HG02852 (cell line): Measurements from ENCODE around the gene CHMP2A.

ENCODE experiments used
- ATAC-seq: cut with Tn5 transposase; IDR thresholded peaks from one replicate; pipeline ENCODE4 v1.9.1; 2021; ENCODE audit warnings: mild to moderate bottlenecking, moderate library complexity; ENCODE audit not compliant: unreplicated experiment

Gene CHMP2A

GRCh38 chr19:58570770-58571574, 16.1 kb upstream of the CHMP2A start:
- no peak for ATAC-seq

- no peak for ATAC-seq
These were observed 15.2 kb upstream of the CHMP2A start for GRCh38 chr19:58569943-58570670.

GRCh38 chr19:58569191-58569942, 14.5 kb upstream of the CHMP2A start:
- no peak for ATAC-seq

GRCh38 chr19:58568453-58569130, 13.7 kb upstream of the CHMP2A start:
- no peak for ATAC-seq

GRCh38 chr19:58566989-58567388, 12.1 kb upstream of the CHMP2A start:
- no peak for ATAC-seq

- no peak for ATAC-seq
These were observed 8.9 kb upstream of the CHMP2A start for GRCh38 chr19:58563823-58564222.

GRCh38 chr19:58563034-58563573, 8.2 kb upstream of the CHMP2A start:
- ATAC-seq, result no peak

GRCh38 chr19:58562122-58563033, 7.5 kb upstream of the CHMP2A start:
- ATAC-seq, result no peak

- ATAC-seq, result no peak
These were observed 6.6 kb upstream of the CHMP2A start for GRCh38 chr19:58561373-58562121.

GRCh38 chr19:58560921-58561320, 6.0 kb upstream of the CHMP2A start:
- ATAC-seq, result no peak

- ATAC-seq, result no peak
These were observed 5.3 kb upstream of the CHMP2A start for GRCh38 chr19:58560007-58560887.

- ATAC-seq, result peak; percentile 1
These were observed 4.5 kb upstream of the CHMP2A start for GRCh38 chr19:58559275-58560006.

- ATAC-seq, result peak; percentile 57
These were observed 3.8 kb upstream of the CHMP2A start for GRCh38 chr19:58558623-58559274.

GRCh38 chr19:58558066-58558622, 3.2 kb upstream of the CHMP2A start, which contains the start of gene UBE2M:
TSS of gene UBE2M (minus strand) at chr19:58558611. CDS start at chr19:58558381, 230 bp downstream.
- ATAC-seq, result no peak

- ATAC-seq, result no peak
These were observed 2.5 kb upstream of the CHMP2A start for GRCh38 chr19:58557221-58558065.
